HEK293T (cell line): ENCODE measurements around the gene TMEM203.

Experiments
- ARNT ChIP-seq: fragments of 450-650 bp; IDR thresholded peaks from 2 replicates; pipeline ENCODE4 v1.6.1; 2017; ENCODE audit warnings: mild to moderate bottlenecking
- CTBP1 ChIP-seq: fragments of 450-650 bp; IDR thresholded peaks from 2 replicates; pipeline ENCODE4 v1.6.1; 2016; ENCODE audit warnings: borderline replicate concordance
- FOXA1 ChIP-seq: fragments of 450-650 bp; IDR thresholded peaks from 2 replicates; pipeline ENCODE4 v1.6.1; 2016; ENCODE audit warnings: mild to moderate bottlenecking
- FOXK2 ChIP-seq: fragments of 450-650 bp; IDR thresholded peaks from 2 replicates; pipeline ENCODE4 v1.6.1; 2016; ENCODE audit warnings: mild to moderate bottlenecking
- FOXM1 ChIP-seq: fragments of 450-650 bp; IDR thresholded peaks from 2 replicates; pipeline ENCODE4 v1.6.1; 2017; ENCODE audit warnings: mild to moderate bottlenecking, borderline replicate concordance
- HDGF ChIP-seq: fragments of 450-650 bp; IDR thresholded peaks from 2 replicates; pipeline ENCODE4 v1.6.1; 2017; ENCODE audit warnings: antibody characterized with exemption, borderline replicate concordance
- L3MBTL2 ChIP-seq: fragments of 450-650 bp; conservative IDR thresholded peaks from 2 replicates; pipeline ENCODE4 v1.6.1; 2016; ENCODE audit warnings: mild to moderate bottlenecking
- LEF1 ChIP-seq: fragments of 450-650 bp; IDR thresholded peaks from 2 replicates; pipeline ENCODE4 v1.6.1; 2017; ENCODE audit warnings: mild to moderate bottlenecking, borderline replicate concordance
- NFRKB ChIP-seq: fragments of 450-650 bp; IDR thresholded peaks from 2 replicates; pipeline ENCODE4 v1.6.1; 2016; ENCODE audit warnings: mild to moderate bottlenecking, moderate library complexity
- SP1 ChIP-seq: fragments of 450-650 bp; IDR thresholded peaks from 2 replicates; pipeline ENCODE4 v1.6.1; 2017
- SUZ12 ChIP-seq: fragments of 450-650 bp; IDR thresholded peaks from 2 replicates; pipeline ENCODE4 v1.6.1; 2016; ENCODE audit warnings: mild to moderate bottlenecking
- ZNF384 ChIP-seq: fragments of 450-650 bp; IDR thresholded peaks from 2 replicates; pipeline ENCODE4 v1.6.1; 2016

GRCh38 chr9:137214620-137215019 is 9.2 kb upstream of the TMEM203 start:
- TF ChIP-seq ARNT (no peak), FOXK2 (no peak), FOXM1 (no peak), L3MBTL2 (no peak), ZNF384 (no peak), SP1 (no peak), HDGF (no peak), NFRKB (no peak), CTBP1 (no peak), FOXA1 (no peak), SUZ12 (no peak), LEF1 (no peak)
